Uterus (tissue), 4 donors: ENCODE measurements around the gene PDE8A. TPM values are rescaled to one million over a fixed set of nuclear protein-coding genes. Genes with fewer than 3 reads are reported as not detected.

Experiments used
- DNase-seq, 2 donors: peaks; one replicate each; pipeline ENCODE4 v3.0.0-alpha.2; 2019 to 2020
- H3K27ac ChIP-seq, 2 donors: fragments of 200-600 bp; sonication (generic); 1 replicate in 1 of 2; 2 replicates in 1 of 2; pipeline ENCODE4 v1.5.1; 2016 to 2018
- H3K27me3 ChIP-seq, 2 donors: fragments of 200-600 bp; sonication (generic); one replicate each; pipeline ENCODE4 v1.5.1; 2018 to 2019; ENCODE audit warnings: control low read depth in 1 of 2
- H3K36me3 ChIP-seq, 2 donors: fragments of 200-600 bp; sonication (generic); one replicate each; pipeline ENCODE4 v1.5.1; 2019; ENCODE audit warnings: control low read depth in 1 of 2
- H3K4me1 ChIP-seq, 2 donors: fragments of 200-600 bp; sonication (generic); one replicate each; pipeline ENCODE4 v1.5.1; 2018 to 2019; ENCODE audit warnings: control low read depth in 1 of 2
- H3K4me3 ChIP-seq, 2 donors: fragments of 200-600 bp; sonication (generic); 1 replicate in 1 of 2; 2 replicates in 1 of 2; pipeline ENCODE4 v1.5.1; 2018 to 2019; ENCODE audit warnings: mild to moderate bottlenecking in 1 of 2
- H3K9me3 ChIP-seq, 2 donors: fragments of 200-600 bp; sonication (generic); one replicate each; pipeline ENCODE4 v1.5.1; 2019; ENCODE audit warnings: control low read depth in 1 of 2
- CTCF ChIP-seq, 4 experiments: fragments of 200-600 bp in 2 of 4; fragments of 450-650 bp in 2 of 4; sonication (generic) in 2 of 4; IDR thresholded peaks; one replicate each; pipeline ENCODE4 v1.5.1; 2016 to 2019; ENCODE audit warnings: antibody characterized with exemption in 4 of 4, mild to moderate bottlenecking in 2 of 4, moderate library complexity in 1 of 4
- POLR2A ChIP-seq, 2 donors: fragments of 450-650 bp; IDR thresholded peaks; one replicate each; pipeline ENCODE4 v1.6.1; 2016; ENCODE audit warnings: antibody characterized with exemption in 2 of 2, mild to moderate bottlenecking in 1 of 2, moderate library complexity in 1 of 2
- intact Hi-C: fragments of 100-400 bp; cut with DNase I; formaldehyde crosslinking; loops from one replicate; pipeline ENCODE4 v1.15.1; 2023; ENCODE audit warnings: low total_unique reads
- total RNA-seq, 4 donors: library from RNA; depleted of rRNA in 3 of 4; stranded (reverse); fragments of >200 nt in 3 of 4; gene quantifications; one replicate each; pipeline versions ENCODE4 v1.1.0 to v1.2.4, GENCODE V29; 2014 to 2023
- donor health status: DM: yes; HTN: yes; CAD: no.

PDE8A gene
- total RNA-seq, 4 donors from 2014 or later = 25.1 to 67.0 (median 34.0) TPM

- H3K36me3 ChIP-seq = no peaks in the 10 kb centered on the region
Measured at GRCh38 chr15:85133709-85134108, 152.1 kb downstream of the PDE8A start.

GRCh38 chr15:85137489-85138168, 156.0 kb downstream of the PDE8A start:
- Histone ChIP-seq H3K4me3 (no peak overlapping the region), H3K36me3 (no peaks in the 10 kb centered on the region), H3K27me3 (no peaks in the 10 kb centered on the region), H3K4me1 (no peaks in the 10 kb centered on the region), H3K27ac (no peak overlapping the region), H3K9me3 (no peaks in the 10 kb centered on the region)
- intact Hi-C loops = no loop called here
- DNase-seq = no peak
- TF ChIP-seq POLR2A (IDR thresholded peaks at IDR 0.05) (no peak), CTCF (IDR thresholded peaks at IDR 0.05) (no peak)

More at GRCh38 chr15:85133709-85134108, 152.1 kb downstream of the PDE8A start:
- no peaks in the 10 kb centered on the region for H3K4me1 ChIP-seq
- TF ChIP-seq CTCF (IDR thresholded peaks at IDR 0.05) (no peak), POLR2A (IDR thresholded peaks at IDR 0.05) (no peak)
- H3K27ac ChIP-seq = no peak overlapping the region
- no peaks in the 10 kb centered on the region for H3K27me3 ChIP-seq
- intact Hi-C loops = no loop called here
- no peak overlapping the region for H3K4me3 ChIP-seq
- DNase-seq = no peak
- H3K9me3 ChIP-seq = no peaks in the 10 kb centered on the region

- intact Hi-C loops = no loop called here
- Histone ChIP-seq H3K27me3 (no peaks in the 10 kb centered on the region), H3K27ac (no peak overlapping the region), H3K4me1 (no peaks in the 10 kb centered on the region), H3K9me3 (no peaks in the 10 kb centered on the region), H3K36me3 (no peaks in the 10 kb centered on the region), H3K4me3 (no peak overlapping the region)
- DNase-seq = no peak
- no peak for TF ChIP-seq CTCF (IDR thresholded peaks at IDR 0.05)
- TF ChIP-seq POLR2A (IDR thresholded peaks at IDR 0.05) = no peak
Measured at GRCh38 chr15:85139391-85139790, 157.7 kb downstream of the PDE8A start.

GRCh38 chr15:85141726-85142125, 160.1 kb downstream of the PDE8A start:
- no peaks in the 10 kb centered on the region for H3K4me1 ChIP-seq
- intact Hi-C loops = no loop called here
- H3K27ac ChIP-seq = no peak overlapping the region
- DNase-seq = no peak
- no peak overlapping the region for H3K4me3 ChIP-seq
- no peaks in the 10 kb centered on the region for H3K9me3 ChIP-seq
- H3K36me3 ChIP-seq = no peaks in the 10 kb centered on the region
- no peak for TF ChIP-seq POLR2A (IDR thresholded peaks at IDR 0.05)
- TF ChIP-seq CTCF (IDR thresholded peaks at IDR 0.05) = no peak
- H3K27me3 ChIP-seq = no peaks in the 10 kb centered on the region

- Histone ChIP-seq H3K27ac (no peak overlapping the region), H3K36me3 (no peaks in the 10 kb centered on the region), H3K4me3 (no peak overlapping the region), H3K4me1 (no peaks in the 10 kb centered on the region), H3K9me3 (no peaks in the 10 kb centered on the region), H3K27me3 (no peaks in the 10 kb centered on the region)
- no peak for TF ChIP-seq CTCF (IDR thresholded peaks at IDR 0.05)
- no peak for TF ChIP-seq POLR2A (IDR thresholded peaks at IDR 0.05)
- intact Hi-C loops = no loop called here
- no peak for DNase-seq
Measured at GRCh38 chr15:85142312-85142711, 160.7 kb downstream of the PDE8A start.
